Measurements from ENCODE around the gene APBA2. TPM values are rescaled to one million over a fixed set of nuclear protein-coding genes. Genes with fewer than 3 reads are reported as not detected.
"Not testable (repeated sequence)": the region's sequence is repeated elsewhere in the genome, so short reads cannot be mapped to it uniquely, and the experiment has no call there.

Gene APBA2
- total RNA-seq, 4 donors from 2014 or later = 5.4 to 15.3 (median 10.4) TPM

GRCh38 chr15:29099131-29099880 lies 213.5 kb downstream of the APBA2 start:
- intact Hi-C loops (cut with DNase I) = no loop called here
- H3K4me1 ChIP-seq = peaks cover 7 to 14% (median 12%) of the 10 kb centered on the region in 4 donors
- 100% methylated on average over 4 of the region's 10 CpGs for WGBS
- no peak for DNase-seq (ENCODE audit: extremely low spot score)
- H3K36me3 ChIP-seq = no peaks in the 10 kb centered on the region
- no peaks in the 10 kb centered on the region for H3K9me3 ChIP-seq
- no peak overlapping the region for H3K4me3 ChIP-seq
- H3K27me3 ChIP-seq = peaks cover 0 to 11% (median 0%) of the 10 kb centered on the region in 4 donors
- TF ChIP-seq CTCF (IDR thresholded peaks at IDR 0.05) (no peak), POLR2AphosphoS5 (IDR thresholded peaks at IDR 0.05) (no peak), EP300 (IDR thresholded peaks at IDR 0.05) (no peak), POLR2A (IDR thresholded peaks at IDR 0.05; ENCODE audit: low read depth) (no peak)
- H3K27ac ChIP-seq (replicated peaks in 1 of 4) = no peak overlapping the region

- Histone ChIP-seq H3K4me1 (peaks cover 7 to 14% (median 12%) of the 10 kb centered on the region in 4 donors), H3K4me3 (no peak overlapping the region), H3K9me3 (no peaks in the 10 kb centered on the region), H3K27me3 (peaks cover 0 to 12% (median 0%) of the 10 kb centered on the region in 4 donors), H3K27ac (replicated peaks in 1 of 4) (no peak overlapping the region), H3K36me3 (no peaks in the 10 kb centered on the region)
- 91% methylated on average over 7 of the region's 7 CpGs for WGBS
- intact Hi-C loops (cut with DNase I) = no loop called here
- TF ChIP-seq EP300 (IDR thresholded peaks at IDR 0.05) (no peak), POLR2AphosphoS5 (IDR thresholded peaks at IDR 0.05) (no peak), CTCF (IDR thresholded peaks at IDR 0.05) (no peak), POLR2A (IDR thresholded peaks at IDR 0.05; ENCODE audit: low read depth) (no peak)
- DNase-seq (ENCODE audit: extremely low spot score) = no peak
Observed at GRCh38 chr15:29100486-29101000, 214.8 kb downstream of the APBA2 start.

- H3K4me1 ChIP-seq = peaks cover 7 to 14% (median 12%) of the 10 kb centered on the region in 4 donors
- no peaks in the 10 kb centered on the region for H3K36me3 ChIP-seq
- no peak overlapping the region for H3K4me3 ChIP-seq
- DNase-seq (ENCODE audit: extremely low spot score) = no peak
- TF ChIP-seq POLR2A (IDR thresholded peaks at IDR 0.05; ENCODE audit: low read depth) (no peak), CTCF (IDR thresholded peaks at IDR 0.05) (no peak), POLR2AphosphoS5 (IDR thresholded peaks at IDR 0.05) (no peak), EP300 (IDR thresholded peaks at IDR 0.05) (no peak)
- H3K27me3 ChIP-seq = peaks cover 0 to 12% (median 0%) of the 10 kb centered on the region in 4 donors
- no peak overlapping the region for H3K27ac ChIP-seq (replicated peaks in 1 of 4)
- H3K9me3 ChIP-seq = no peaks in the 10 kb centered on the region
- 91% methylated on average over 16 of the region's 16 CpGs for WGBS
- intact Hi-C loops (cut with DNase I) = no loop called here
Observed at GRCh38 chr15:29101491-29101890, 215.7 kb downstream of the APBA2 start.

- H3K9me3 ChIP-seq; intact Hi-C loops (cut with DNase I); DNase-seq (ENCODE audit: extremely low spot score); H3K36me3 ChIP-seq; H3K27ac ChIP-seq (replicated peaks in 1 of 4); H3K4me3 ChIP-seq: not testable (repeated sequence)
- H3K27me3 ChIP-seq = peaks cover 0 to 12% (median 0%) of the 10 kb centered on the region in 4 donors
- H3K4me1 ChIP-seq = peaks cover 7 to 14% (median 12%) of the 10 kb centered on the region in 4 donors
- WGBS = 80% methylated on average over 10 of the region's 10 CpGs
- TF ChIP-seq CTCF (IDR thresholded peaks at IDR 0.05) = peak; percentile 34 to 60 (median 53)
Observed at GRCh38 chr15:29102173-29102794, 216.5 kb downstream of the APBA2 start.
